Neural cell (in vitro differentiated cells): ENCODE measurements around the gene LINGO4. TPM values are rescaled to one million over a fixed set of nuclear protein-coding genes. Genes with fewer than 3 reads are reported as not detected.

Source experiments
- H2AFZ ChIP-seq: fragments of 200-600, 300-800 bp; sonication (generic), shearing (Covaris generic); 2 replicates; pipeline ENCODE4 v1.6.0; 2014; ENCODE audit warnings: low read depth, mild to moderate bottlenecking, antibody characterized with exemption, low read length, moderate library complexity
- H3F3A ChIP-seq: fragments of 200-600 bp; shearing (Covaris generic); 2 replicates; pipeline ENCODE4 v1.6.1; 2016; ENCODE audit warnings: mild to moderate bottlenecking, moderate library complexity, mixed read lengths, antibody characterized with exemption, low read length; ENCODE audit not compliant: insufficient read depth, poor library complexity, severe bottlenecking
- H3K27ac ChIP-seq: fragments of 200-600, 300-800 bp; sonication (generic), shearing (Covaris generic); 2 replicates; pipeline ENCODE4 v1.5.1; 2014; ENCODE audit warnings: mild to moderate bottlenecking, low read length, moderate library complexity
- H3K27me3 ChIP-seq: fragments of 300-800, 200-600 bp; sonication (generic), shearing (Covaris generic); 2 replicates; pipeline ENCODE4 v1.6.0; 2014; ENCODE audit warnings: mild to moderate bottlenecking, low read depth, low read length, moderate library complexity; ENCODE audit not compliant: insufficient read depth
- H3K36me3 ChIP-seq: fragments of 300-800, 200-600 bp; sonication (generic), shearing (Covaris generic); 2 replicates; pipeline ENCODE4 v1.5.1; 2014; ENCODE audit warnings: mild to moderate bottlenecking, antibody characterized with exemption, low read length, moderate library complexity; ENCODE audit not compliant: insufficient read depth
- H3K4me2 ChIP-seq: fragments of 300-800, 200-600 bp; sonication (generic), shearing (Covaris generic); 2 replicates; pipeline ENCODE4 v1.6.0; 2014; ENCODE audit warnings: mild to moderate bottlenecking, low read length
- H3K4me3 ChIP-seq: fragments of 300-800, 200-600 bp; sonication (generic), shearing (Covaris generic); 2 replicates; pipeline ENCODE4 v1.5.1; 2014; ENCODE audit warnings: mild to moderate bottlenecking, low read length, moderate library complexity
- H3K79me2 ChIP-seq: fragments of 200-600 bp; shearing (Covaris generic); replicated peaks from 2 replicates; pipeline ENCODE4 v1.6.0; 2014; ENCODE audit warnings: mild to moderate bottlenecking, low read length, moderate library complexity; ENCODE audit not compliant: insufficient read depth
- H3K9ac ChIP-seq: fragments of 300-800, 200-600 bp; sonication (generic), shearing (Covaris generic); 2 replicates; pipeline ENCODE4 v1.6.1; 2016; ENCODE audit warnings: mild to moderate bottlenecking, low read length, mixed read lengths
- H3K9me2 ChIP-seq: fragments of 200-600 bp; shearing (Covaris generic); 2 replicates; pipeline ENCODE4 v1.6.1; 2016; ENCODE audit warnings: mild to moderate bottlenecking, low read length, mixed read lengths; ENCODE audit not compliant: insufficient read depth
- H3K9me3 ChIP-seq: fragments of 200-600, 300-800 bp; sonication (generic), shearing (Covaris generic); 2 replicates; pipeline ENCODE4 v1.6.1; 2016; ENCODE audit warnings: mild to moderate bottlenecking, mixed run types, low read length, moderate library complexity, mixed read lengths
- H4K20me1 ChIP-seq: fragments of 200-600 bp; shearing (Covaris generic); 2 replicates; pipeline ENCODE4 v1.6.1; 2016; ENCODE audit warnings: mild to moderate bottlenecking, mixed run types; ENCODE audit not compliant: insufficient read depth
- EP300 ChIP-seq: fragments of 450-650 bp; conservative IDR thresholded peaks from 2 replicates; pipeline ENCODE4 v1.6.1; 2014; ENCODE audit warnings: antibody characterized with exemption, mild to moderate bottlenecking, moderate library complexity; ENCODE audit not compliant: poor library complexity, severe bottlenecking
- EZH2 ChIP-seq: fragments of 200-600, 300-800 bp; shearing (Covaris generic), sonication (generic); IDR thresholded peaks from 2 replicates; pipeline ENCODE4 v1.6.1; 2014; ENCODE audit warnings: antibody characterized with exemption, low read length, borderline replicate concordance, mild to moderate bottlenecking; ENCODE audit not compliant: insufficient read depth, poor library complexity, severe bottlenecking
- MXI1 ChIP-seq: fragments of 450-650 bp; conservative IDR thresholded peaks from 2 replicates; pipeline ENCODE4 v1.6.1; 2014; ENCODE audit warnings: antibody characterized with exemption, mild to moderate bottlenecking; ENCODE audit not compliant: poor library complexity, severe bottlenecking
- POLR2AphosphoS5 ChIP-seq: IDR thresholded peaks from 2 replicates; pipeline ENCODE4 v1.6.1; 2012
- RAD21 ChIP-seq: fragments of 450-650 bp; conservative IDR thresholded peaks from 2 replicates; pipeline ENCODE4 v1.6.1; 2014; ENCODE audit warnings: antibody characterized with exemption, mild to moderate bottlenecking, moderate library complexity
- SMC3 ChIP-seq: fragments of 450-650 bp; conservative IDR thresholded peaks from 2 replicates; pipeline ENCODE4 v1.6.1; 2014; ENCODE audit warnings: antibody characterized with exemption, mild to moderate bottlenecking, moderate library complexity; ENCODE audit not compliant: poor library complexity
- TAF1 ChIP-seq: IDR thresholded peaks from 2 replicates; pipeline ENCODE4 v1.6.1; 2012; ENCODE audit warnings: low read depth
- polyA plus RNA-seq: library from polyadenylated mRNA; depleted of rRNA; stranded (reverse); fragments of >200 nt; gene quantifications from 2 replicates; pipeline ENCODE4 v1.2.3, GENCODE V29; 2014
- TF ChIP-seq, protein P1 (sequence below): fragments of 450-650 bp; IDR thresholded peaks from 2 replicates; pipeline ENCODE4 v1.5.1; 2014; ENCODE audit warnings: antibody characterized with exemption, mild to moderate bottlenecking, moderate library complexity; ENCODE audit not compliant: poor library complexity, severe bottlenecking
- TF ChIP-seq, protein P2 (sequence below): IDR thresholded peaks from 2 replicates; pipeline ENCODE4 v1.6.1; 2012; ENCODE audit warnings: borderline replicate concordance

Gene LINGO4
- polyA plus RNA-seq, 1 donor from 2014 or later, result not detected

DNA sequence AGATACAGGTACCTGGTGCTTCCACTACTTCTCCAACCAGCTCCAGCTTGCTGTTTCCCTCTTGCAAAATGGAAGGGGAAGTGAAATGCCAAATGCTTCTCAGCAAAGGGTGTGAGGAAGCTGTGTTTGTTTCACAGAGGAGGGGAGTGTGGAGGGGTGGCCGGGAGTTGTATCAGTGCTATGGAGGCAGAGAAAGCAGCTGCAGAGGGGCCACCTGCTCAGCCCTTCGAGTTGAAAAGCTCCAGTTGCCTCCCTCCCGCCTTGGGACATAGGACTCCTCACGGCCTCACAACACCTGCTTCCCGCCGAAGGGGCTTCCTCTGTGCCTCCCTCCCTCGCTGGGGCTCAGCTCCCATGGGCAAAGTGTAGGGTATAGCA lies 12.1 kb upstream of the LINGO4 start:
- TF ChIP-seq EZH2, result no peak
- TF ChIP-seq, protein P1, sequence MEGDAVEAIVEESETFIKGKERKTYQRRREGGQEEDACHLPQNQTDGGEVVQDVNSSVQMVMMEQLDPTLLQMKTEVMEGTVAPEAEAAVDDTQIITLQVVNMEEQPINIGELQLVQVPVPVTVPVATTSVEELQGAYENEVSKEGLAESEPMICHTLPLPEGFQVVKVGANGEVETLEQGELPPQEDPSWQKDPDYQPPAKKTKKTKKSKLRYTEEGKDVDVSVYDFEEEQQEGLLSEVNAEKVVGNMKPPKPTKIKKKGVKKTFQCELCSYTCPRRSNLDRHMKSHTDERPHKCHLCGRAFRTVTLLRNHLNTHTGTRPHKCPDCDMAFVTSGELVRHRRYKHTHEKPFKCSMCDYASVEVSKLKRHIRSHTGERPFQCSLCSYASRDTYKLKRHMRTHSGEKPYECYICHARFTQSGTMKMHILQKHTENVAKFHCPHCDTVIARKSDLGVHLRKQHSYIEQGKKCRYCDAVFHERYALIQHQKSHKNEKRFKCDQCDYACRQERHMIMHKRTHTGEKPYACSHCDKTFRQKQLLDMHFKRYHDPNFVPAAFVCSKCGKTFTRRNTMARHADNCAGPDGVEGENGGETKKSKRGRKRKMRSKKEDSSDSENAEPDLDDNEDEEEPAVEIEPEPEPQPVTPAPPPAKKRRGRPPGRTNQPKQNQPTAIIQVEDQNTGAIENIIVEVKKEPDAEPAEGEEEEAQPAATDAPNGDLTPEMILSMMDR, result no peak
- no peak for TF ChIP-seq MXI1
- Histone ChIP-seq H3K79me2 (no peaks in the 10 kb centered on the region), H3K36me3 (no peaks in the 10 kb centered on the region), H3K9ac (no peak overlapping the region), H3K9me3 (no peaks in the 10 kb centered on the region), H4K20me1 (no peaks in the 10 kb centered on the region), H3F3A (no peaks in the 10 kb centered on the region), H3K27ac (peak overlapping the region; percentile 34), H3K9me2 (no peaks in the 10 kb centered on the region), H3K4me3 (no peak overlapping the region), H2AFZ (no peak overlapping the region), H3K27me3 (no peaks in the 10 kb centered on the region), H3K4me2 (no peak overlapping the region)

DNA sequence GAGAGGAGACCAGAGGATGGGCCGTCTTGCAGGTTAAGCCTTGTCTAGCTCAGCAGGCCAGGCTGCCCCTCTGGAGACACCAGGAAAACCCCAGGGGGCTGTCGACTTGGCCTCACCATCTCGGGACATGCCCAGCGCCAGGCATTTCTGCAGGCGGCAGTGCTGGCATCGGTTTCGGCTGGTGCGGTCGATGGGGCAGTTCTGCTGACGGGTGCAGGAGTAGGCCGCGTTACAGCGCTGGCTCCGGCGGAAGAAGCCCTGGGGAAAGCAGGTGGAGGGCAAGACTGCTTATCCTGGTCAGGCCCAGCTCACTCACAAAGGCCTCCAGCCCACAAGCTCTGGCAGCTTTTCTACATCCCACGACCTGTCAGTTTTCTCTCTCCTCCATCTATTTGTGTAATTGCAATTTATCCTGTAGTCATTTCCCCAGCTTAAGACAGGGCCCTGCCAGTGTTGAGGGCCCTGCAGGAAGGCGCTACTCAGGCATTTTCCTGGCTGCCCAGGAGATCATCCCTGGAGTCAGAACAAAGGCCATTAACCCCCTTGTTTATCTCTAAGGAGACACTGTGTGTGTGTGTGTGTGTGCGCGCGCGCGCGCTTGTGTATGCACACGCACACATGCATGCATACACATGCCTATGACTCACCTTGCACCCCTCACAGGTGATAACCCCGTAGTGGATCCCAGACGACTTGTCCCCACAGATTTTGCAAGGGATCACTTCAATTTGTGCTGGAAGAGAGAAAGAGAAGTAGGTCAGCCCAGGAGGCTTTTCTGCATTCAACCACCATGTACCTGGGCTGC lies 11.5 kb upstream of the LINGO4 start:
- H3K4me2 ChIP-seq, result no peak overlapping the region
- H3K4me3 ChIP-seq, result no peak overlapping the region
- H3K36me3 ChIP-seq, result no peaks in the 10 kb centered on the region
- H3K9me3 ChIP-seq, result no peaks in the 10 kb centered on the region
- H3K27ac ChIP-seq, result peak overlapping the region; percentile 34
- no peaks in the 10 kb centered on the region for H3K27me3 ChIP-seq
- peak overlapping the region; percentile 5 for H3K9ac ChIP-seq
- peak; percentile 36 for TF ChIP-seq EP300
- peak; percentile 22 for TF ChIP-seq POLR2AphosphoS5
- TF ChIP-seq, protein P2, sequence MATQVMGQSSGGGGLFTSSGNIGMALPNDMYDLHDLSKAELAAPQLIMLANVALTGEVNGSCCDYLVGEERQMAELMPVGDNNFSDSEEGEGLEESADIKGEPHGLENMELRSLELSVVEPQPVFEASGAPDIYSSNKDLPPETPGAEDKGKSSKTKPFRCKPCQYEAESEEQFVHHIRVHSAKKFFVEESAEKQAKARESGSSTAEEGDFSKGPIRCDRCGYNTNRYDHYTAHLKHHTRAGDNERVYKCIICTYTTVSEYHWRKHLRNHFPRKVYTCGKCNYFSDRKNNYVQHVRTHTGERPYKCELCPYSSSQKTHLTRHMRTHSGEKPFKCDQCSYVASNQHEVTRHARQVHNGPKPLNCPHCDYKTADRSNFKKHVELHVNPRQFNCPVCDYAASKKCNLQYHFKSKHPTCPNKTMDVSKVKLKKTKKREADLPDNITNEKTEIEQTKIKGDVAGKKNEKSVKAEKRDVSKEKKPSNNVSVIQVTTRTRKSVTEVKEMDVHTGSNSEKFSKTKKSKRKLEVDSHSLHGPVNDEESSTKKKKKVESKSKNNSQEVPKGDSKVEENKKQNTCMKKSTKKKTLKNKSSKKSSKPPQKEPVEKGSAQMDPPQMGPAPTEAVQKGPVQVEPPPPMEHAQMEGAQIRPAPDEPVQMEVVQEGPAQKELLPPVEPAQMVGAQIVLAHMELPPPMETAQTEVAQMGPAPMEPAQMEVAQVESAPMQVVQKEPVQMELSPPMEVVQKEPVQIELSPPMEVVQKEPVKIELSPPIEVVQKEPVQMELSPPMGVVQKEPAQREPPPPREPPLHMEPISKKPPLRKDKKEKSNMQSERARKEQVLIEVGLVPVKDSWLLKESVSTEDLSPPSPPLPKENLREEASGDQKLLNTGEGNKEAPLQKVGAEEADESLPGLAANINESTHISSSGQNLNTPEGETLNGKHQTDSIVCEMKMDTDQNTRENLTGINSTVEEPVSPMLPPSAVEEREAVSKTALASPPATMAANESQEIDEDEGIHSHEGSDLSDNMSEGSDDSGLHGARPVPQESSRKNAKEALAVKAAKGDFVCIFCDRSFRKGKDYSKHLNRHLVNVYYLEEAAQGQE, result no peak
- H3K9me2 ChIP-seq, result no peaks in the 10 kb centered on the region
- no peaks in the 10 kb centered on the region for H3K79me2 ChIP-seq
- H4K20me1 ChIP-seq, result no peaks in the 10 kb centered on the region
- peak overlapping the region; percentile 14 for H2AFZ ChIP-seq
- H3F3A ChIP-seq, result no peaks in the 10 kb centered on the region

DNA sequence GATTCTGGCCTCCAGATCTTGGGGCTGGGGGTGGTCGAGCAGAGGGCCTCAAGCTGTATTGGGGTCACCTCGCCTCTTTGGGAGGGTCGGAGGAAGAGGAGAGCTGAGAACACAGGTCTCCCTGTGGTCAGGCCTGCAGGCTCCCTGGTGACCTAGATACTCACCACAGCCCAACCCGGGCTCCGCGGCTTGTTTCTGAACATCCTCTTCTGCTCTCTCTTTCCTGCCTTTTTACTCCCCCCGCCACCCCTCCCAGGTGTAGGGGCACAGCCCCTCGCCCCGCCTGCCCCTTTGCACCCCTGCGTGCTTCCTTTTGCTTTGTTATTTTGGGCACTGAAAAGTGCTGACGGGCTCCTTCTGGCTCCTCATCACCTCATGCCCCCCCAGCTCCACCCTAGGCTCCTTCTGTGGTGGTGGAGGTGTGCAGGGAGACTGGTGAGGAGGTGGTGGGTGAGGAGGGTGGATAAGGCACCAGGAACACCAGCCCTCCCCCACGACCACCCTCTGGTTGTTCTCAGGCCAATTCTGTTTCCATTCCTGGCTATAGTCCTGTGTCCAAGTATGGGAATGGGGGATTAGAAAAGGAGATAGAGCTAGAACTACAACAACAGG lies 10.6 kb upstream of the LINGO4 start:
- Histone ChIP-seq H3F3A (no peaks in the 10 kb centered on the region), H3K4me2 (no peak overlapping the region), H4K20me1 (no peaks in the 10 kb centered on the region), H3K79me2 (no peaks in the 10 kb centered on the region), H3K4me3 (no peak overlapping the region), H3K27me3 (no peaks in the 10 kb centered on the region), H3K9me2 (no peaks in the 10 kb centered on the region), H2AFZ (no peak overlapping the region), H3K36me3 (no peaks in the 10 kb centered on the region), H3K9ac (no peak overlapping the region), H3K9me3 (no peaks in the 10 kb centered on the region), H3K27ac (no peak overlapping the region)
- TF ChIP-seq SMC3, result no peak
- TF ChIP-seq EZH2, result no peak
- TF ChIP-seq, protein P1, result no peak
- TF ChIP-seq, protein P2, result no peak
- no peak for TF ChIP-seq RAD21
- no peak for TF ChIP-seq MXI1
- TF ChIP-seq TAF1, result no peak
- no peak for TF ChIP-seq POLR2AphosphoS5
- no peak for TF ChIP-seq EP300
